Stimulated activated memory B cell treated with anti-CD40 and anti-IgM and Interleukin-4, amounts not matched to agents 10 μg/mL and 1 μg/mL and 100 μg/mL, for 72 hours (primary cell): Measurements from ENCODE around the gene CIDEA.

Experiments used
- ATAC-seq: fragments of 150-1000 bp; cut with Tn5 transposase; 2 replicates; pipeline ENCODE4 v1.10.0; 2021
- H3K27ac Mint-ChIP-seq: one replicate; pipeline ENCODE4 v1.8.0; 2022; ENCODE audit warnings: mild to moderate bottlenecking, mixed read lengths
- H3K27me3 Mint-ChIP-seq: one replicate; pipeline ENCODE4 v1.8.0; 2022; ENCODE audit warnings: mixed read lengths
- H3K36me3 Mint-ChIP-seq: one replicate; pipeline ENCODE4 v1.8.0; 2022; ENCODE audit warnings: mixed read lengths
- H3K4me1 Mint-ChIP-seq: one replicate; pipeline ENCODE4 v1.8.0; 2022; ENCODE audit warnings: mixed read lengths
- H3K4me3 Mint-ChIP-seq: one replicate; pipeline ENCODE4 v1.8.0; 2022; ENCODE audit warnings: mild to moderate bottlenecking, moderate library complexity, mixed read lengths
- H3K9me3 Mint-ChIP-seq: one replicate; pipeline ENCODE4 v1.8.0; 2022; ENCODE audit warnings: mixed read lengths

The CIDEA gene

DNA sequence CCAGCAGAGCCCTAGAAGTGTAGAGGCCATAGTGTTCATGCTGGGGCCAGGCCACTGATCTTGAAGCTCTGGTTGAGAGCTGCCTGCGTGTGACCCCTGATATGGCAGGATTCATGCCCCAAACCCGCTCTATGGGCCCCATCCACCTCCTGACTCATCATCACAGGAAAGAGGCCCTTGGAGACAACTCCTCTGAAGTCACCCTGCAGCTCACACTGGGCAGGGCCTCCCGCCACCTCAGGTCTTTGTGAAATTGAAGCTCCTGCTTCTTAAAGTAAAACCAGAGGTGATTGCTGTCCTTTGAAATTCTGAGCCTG lies 41.9 kb downstream of the CIDEA start:
- H3K4me1 Mint-ChIP-seq = no peaks in the 10 kb centered on the region
- peaks cover 35% of the 10 kb centered on the region for H3K27me3 Mint-ChIP-seq
- no peak overlapping the region for H3K4me3 Mint-ChIP-seq
- no peaks in the 10 kb centered on the region for H3K36me3 Mint-ChIP-seq
- ATAC-seq = no peak
- H3K9me3 Mint-ChIP-seq = no peaks in the 10 kb centered on the region
- H3K27ac Mint-ChIP-seq = no peak overlapping the region

DNA sequence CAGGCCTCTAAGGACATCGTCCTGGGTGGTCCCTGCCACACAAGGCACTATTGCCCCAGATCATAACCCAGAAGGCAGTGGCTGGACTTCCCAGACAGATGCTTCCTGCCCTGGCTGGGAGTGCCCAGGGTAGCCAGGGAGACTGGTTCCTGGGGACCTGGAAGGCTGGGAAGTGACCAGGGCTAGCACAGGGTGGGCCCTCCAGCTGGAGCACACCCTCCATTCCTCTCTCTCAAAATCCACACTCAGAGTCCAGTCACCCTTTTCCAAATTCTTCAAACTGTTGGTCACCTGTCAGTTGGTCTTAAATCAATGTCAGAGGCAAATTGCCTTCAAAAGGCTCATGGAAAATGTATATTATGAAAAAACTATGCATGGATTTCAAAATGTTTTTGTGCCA lies 42.3 kb downstream of the CIDEA start:
- Mint-ChIP-seq H3K9me3 (no peaks in the 10 kb centered on the region), H3K4me3 (no peak overlapping the region), H3K36me3 (no peaks in the 10 kb centered on the region), H3K27me3 (peaks cover 31% of the 10 kb centered on the region), H3K4me1 (no peaks in the 10 kb centered on the region), H3K27ac (no peak overlapping the region)
- no peak for ATAC-seq

DNA sequence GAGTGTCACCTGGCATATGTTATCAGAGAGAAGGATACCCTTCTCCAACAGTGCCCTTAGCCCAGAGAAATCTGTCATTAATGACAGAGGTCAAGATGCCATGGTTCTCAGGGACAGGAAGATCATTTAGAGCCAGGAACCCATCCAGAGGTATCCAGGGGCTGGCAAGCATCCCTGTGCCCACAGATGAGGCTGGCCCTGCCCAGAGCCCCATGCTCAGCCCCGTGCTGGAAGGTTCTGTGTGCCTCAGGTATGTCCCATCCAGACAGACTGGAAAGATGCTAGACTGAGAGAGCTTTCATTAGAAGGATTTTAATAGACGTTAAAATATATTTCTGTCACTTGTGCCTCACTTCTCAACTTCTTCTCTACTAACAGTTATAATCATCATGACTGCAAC lies 45.7 kb downstream of the CIDEA start:
- no peak overlapping the region for H3K4me3 Mint-ChIP-seq
- no peaks in the 10 kb centered on the region for H3K9me3 Mint-ChIP-seq
- no peaks in the 10 kb centered on the region for H3K4me1 Mint-ChIP-seq
- ATAC-seq = no peak
- H3K36me3 Mint-ChIP-seq = no peaks in the 10 kb centered on the region
- H3K27ac Mint-ChIP-seq = no peak overlapping the region
- H3K27me3 Mint-ChIP-seq = peaks cover 9% of the 10 kb centered on the region

DNA sequence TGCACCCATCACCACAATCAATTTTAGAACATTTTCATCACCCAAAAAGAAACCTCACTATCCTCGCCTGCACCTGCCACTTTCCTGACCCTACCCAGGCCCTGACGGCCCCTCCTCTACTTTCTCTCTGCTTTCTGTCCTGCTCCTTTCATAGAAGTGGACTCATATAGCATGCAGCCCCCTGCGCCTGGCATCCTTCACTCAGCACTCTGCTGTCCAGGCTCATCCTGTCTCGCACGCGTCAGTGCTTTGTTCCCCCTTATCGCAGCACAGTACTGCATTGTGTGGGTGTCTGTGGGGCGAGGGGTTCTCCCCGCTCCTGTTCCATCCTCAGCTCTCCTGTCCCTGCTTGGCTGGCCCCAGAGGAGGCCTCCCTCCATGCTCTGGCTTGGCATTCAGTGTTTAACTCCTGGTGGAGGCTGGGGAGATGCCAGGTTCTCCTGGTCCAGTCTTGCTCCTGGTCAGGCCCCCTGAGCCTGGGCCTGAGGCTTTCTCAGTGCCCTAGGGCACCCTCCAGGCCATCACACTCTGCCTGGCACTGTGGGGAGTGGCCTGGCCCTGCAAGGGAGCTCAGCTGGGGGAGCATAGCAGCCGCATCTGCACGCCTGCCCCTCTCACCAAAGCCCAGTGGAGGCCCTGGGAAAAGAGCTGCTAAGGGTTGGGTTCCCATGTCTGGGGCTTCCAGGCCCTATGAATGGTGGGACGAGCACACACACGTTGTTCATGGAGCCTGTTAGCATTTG lies 47.3 kb downstream of the CIDEA start:
- H3K4me1 Mint-ChIP-seq = peaks cover 8% of the 10 kb centered on the region
- no peaks in the 10 kb centered on the region for H3K36me3 Mint-ChIP-seq
- H3K4me3 Mint-ChIP-seq = no peak overlapping the region
- no peaks in the 10 kb centered on the region for H3K9me3 Mint-ChIP-seq
- H3K27ac Mint-ChIP-seq = no peak overlapping the region
- H3K27me3 Mint-ChIP-seq = peaks cover 25% of the 10 kb centered on the region
- ATAC-seq = peak; percentile 18

DNA sequence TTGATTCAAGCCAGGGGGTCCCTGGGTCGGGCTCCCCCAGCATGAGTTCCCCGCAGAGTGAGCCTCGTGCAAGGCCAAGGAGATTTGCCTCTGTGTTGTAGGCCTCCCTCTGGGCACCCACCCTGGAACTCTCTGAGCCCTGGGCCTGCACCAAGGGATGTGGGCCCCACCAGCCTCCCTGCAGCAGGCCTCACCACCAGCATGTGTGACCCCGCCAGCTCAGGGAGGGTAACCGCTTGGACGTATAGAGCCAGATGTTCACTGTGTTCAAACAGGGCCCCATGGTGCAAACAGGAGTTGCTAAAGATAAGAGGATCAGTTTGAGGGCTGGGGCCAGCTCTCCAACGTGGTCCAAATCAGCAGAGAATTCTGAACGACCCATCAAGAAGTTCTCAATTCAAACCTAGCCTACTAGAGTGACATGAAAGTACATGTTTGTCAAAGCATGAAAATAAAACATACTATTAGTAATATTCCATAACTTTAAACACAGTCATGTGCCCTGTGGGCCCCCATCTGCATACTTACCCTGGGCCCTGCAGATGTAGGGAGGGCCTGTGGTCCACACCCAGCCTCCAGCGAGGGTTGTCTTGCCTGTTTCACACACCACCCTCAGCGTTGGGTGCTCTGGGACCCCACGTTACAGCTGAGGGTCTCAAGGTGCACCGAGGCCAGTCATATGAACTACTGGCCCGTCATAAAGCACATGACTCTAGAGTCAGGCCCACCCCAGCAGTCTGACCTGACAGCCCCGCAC lies 48.4 kb downstream of the CIDEA start:
- H3K36me3 Mint-ChIP-seq = no peaks in the 10 kb centered on the region
- H3K4me3 Mint-ChIP-seq = no peak overlapping the region
- ATAC-seq = peak; percentile 6
- no peak overlapping the region for H3K27ac Mint-ChIP-seq
- peaks cover 36% of the 10 kb centered on the region for H3K27me3 Mint-ChIP-seq
- H3K4me1 Mint-ChIP-seq = peaks cover 19% of the 10 kb centered on the region
- H3K9me3 Mint-ChIP-seq = no peaks in the 10 kb centered on the region

GRCh38 chr18:12304351-12305210 lies 50.4 kb downstream of the CIDEA start:
- Mint-ChIP-seq H3K4me1 (peaks cover 21% of the 10 kb centered on the region), H3K9me3 (no peaks in the 10 kb centered on the region), H3K27me3 (peaks cover 40% of the 10 kb centered on the region), H3K4me3 (no peak overlapping the region), H3K27ac (no peak overlapping the region), H3K36me3 (no peaks in the 10 kb centered on the region)
- no peak for ATAC-seq

GRCh38 chr18:12305211-12305610 lies 51.0 kb downstream of the CIDEA start:
- peaks cover 44% of the 10 kb centered on the region for H3K27me3 Mint-ChIP-seq

GRCh38 chr18:12305930-12306629 lies 51.9 kb downstream of the CIDEA start:
- Mint-ChIP-seq H3K4me1 (peaks cover 24% of the 10 kb centered on the region), H3K9me3 (no peaks in the 10 kb centered on the region), H3K27ac (no peak overlapping the region), H3K4me3 (peak overlapping the region; percentile 74), H3K36me3 (no peaks in the 10 kb centered on the region), H3K27me3 (peaks cover 44% of the 10 kb centered on the region)
- no peak for ATAC-seq

More at GRCh38 chr18:12305211-12305610, 51.0 kb downstream of the CIDEA start:
- ATAC-seq = no peak
- H3K9me3 Mint-ChIP-seq = no peaks in the 10 kb centered on the region
- peaks cover 24% of the 10 kb centered on the region for H3K4me1 Mint-ChIP-seq
- H3K4me3 Mint-ChIP-seq = no peak overlapping the region
- no peak overlapping the region for H3K27ac Mint-ChIP-seq
- H3K36me3 Mint-ChIP-seq = no peaks in the 10 kb centered on the region

GRCh38 chr18:12306752-12307700 lies 52.9 kb downstream of the CIDEA start:
- no peaks in the 10 kb centered on the region for H3K36me3 Mint-ChIP-seq
- peak overlapping the region; percentile 25 for H3K27ac Mint-ChIP-seq
- H3K9me3 Mint-ChIP-seq = no peaks in the 10 kb centered on the region
- ATAC-seq = peak; percentile 41
- peaks cover 44% of the 10 kb centered on the region for H3K27me3 Mint-ChIP-seq
- peak overlapping the region; percentile 74 for H3K4me3 Mint-ChIP-seq
- H3K4me1 Mint-ChIP-seq = peaks cover 24% of the 10 kb centered on the region

DNA sequence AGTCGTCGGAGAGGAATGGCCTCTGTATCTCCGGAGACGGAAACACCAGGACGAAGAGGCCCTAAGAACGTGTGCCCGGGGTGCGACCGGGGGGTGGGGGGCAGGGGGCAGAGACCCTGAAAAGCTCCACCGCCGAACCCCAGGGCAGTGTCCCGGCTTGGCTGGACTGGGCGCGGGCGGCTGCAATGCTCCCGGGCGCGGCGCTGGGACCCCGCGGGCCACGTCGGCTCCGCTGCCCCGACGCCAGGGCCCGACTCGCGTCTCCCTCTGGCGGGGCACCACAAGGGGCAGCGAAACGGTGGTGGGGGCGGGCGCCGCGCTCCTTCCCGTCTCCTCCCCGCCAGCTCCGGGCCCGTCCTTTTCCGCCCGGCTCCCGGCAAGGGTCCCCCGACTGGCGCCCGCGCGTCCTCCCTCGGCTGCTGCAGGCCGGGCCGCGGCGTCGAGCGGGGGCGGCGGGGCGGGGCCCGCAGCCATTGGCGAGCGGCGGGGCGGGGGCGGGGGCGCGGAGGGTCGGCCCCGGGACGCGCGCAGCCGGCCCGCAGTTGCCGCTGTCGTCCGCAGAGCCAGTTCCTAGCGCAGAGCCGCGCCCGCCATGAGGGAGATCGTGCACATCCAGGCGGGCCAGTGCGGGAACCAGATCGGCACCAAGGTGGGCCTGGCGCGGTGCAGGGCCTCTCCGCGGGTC lies 53.7 kb downstream of the CIDEA start, which contains the start of gene TUBB6:
Gene TUBB6 (plus strand): TSS at position 541 of the 685 bp plus-strand sequence. CDS start 52 bp downstream, at position 593.
- Mint-ChIP-seq H3K27ac (peak within 1 kb of the TSS; percentile 44), H3K4me3 (peak within 1 kb of the TSS; percentile 78), H3K4me1 (peaks cover 24% of the 10 kb centered on the region), H3K27me3 (peaks cover 44% of the 10 kb centered on the region), H3K9me3 (no peaks in the 10 kb centered on the region), H3K36me3 (no peaks in the 10 kb centered on the region)
- peak; percentile 75 for ATAC-seq

DNA sequence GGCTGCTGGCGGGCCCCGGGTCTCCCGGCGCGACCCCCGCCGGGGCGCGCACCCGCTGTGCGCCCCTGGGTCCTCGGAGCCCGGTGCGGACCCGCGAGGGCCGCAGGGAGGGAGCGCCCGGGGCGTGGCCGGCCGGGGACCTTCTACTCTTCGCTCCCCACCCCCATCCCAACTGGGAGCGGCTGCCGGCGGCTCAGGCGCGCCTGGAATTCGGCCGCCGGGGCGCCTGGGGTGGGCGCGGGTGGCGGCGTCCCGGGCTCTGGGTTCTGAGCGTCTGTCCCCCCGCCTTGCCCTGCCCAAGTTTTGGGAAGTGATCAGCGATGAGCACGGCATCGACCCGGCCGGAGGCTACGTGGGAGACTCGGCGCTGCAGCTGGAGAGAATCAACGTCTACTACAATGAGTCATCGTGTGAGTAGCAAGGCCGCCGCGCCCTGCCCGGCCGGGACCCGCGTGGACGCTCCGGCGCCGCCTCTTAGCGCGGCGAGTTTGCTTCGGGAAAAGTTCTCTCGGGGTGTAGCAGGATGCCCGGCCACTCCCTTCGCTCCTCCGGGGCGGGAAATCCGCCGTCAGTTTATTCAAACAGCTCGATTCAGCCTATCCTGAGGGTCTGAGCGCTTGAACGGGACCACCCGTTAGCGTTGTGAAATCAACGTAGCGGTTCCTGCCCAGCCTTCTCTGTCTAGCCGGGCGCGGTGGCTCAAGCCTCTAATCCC lies 54.4 kb downstream of the CIDEA start:
- H3K36me3 Mint-ChIP-seq = no peaks in the 10 kb centered on the region
- peaks cover 44% of the 10 kb centered on the region for H3K27me3 Mint-ChIP-seq
- H3K27ac Mint-ChIP-seq = peak overlapping the region; percentile 44
- no peaks in the 10 kb centered on the region for H3K9me3 Mint-ChIP-seq
- peak; percentile 76 for ATAC-seq
- peaks cover 24% of the 10 kb centered on the region for H3K4me1 Mint-ChIP-seq
- H3K4me3 Mint-ChIP-seq = peak overlapping the region; percentile 78

DNA sequence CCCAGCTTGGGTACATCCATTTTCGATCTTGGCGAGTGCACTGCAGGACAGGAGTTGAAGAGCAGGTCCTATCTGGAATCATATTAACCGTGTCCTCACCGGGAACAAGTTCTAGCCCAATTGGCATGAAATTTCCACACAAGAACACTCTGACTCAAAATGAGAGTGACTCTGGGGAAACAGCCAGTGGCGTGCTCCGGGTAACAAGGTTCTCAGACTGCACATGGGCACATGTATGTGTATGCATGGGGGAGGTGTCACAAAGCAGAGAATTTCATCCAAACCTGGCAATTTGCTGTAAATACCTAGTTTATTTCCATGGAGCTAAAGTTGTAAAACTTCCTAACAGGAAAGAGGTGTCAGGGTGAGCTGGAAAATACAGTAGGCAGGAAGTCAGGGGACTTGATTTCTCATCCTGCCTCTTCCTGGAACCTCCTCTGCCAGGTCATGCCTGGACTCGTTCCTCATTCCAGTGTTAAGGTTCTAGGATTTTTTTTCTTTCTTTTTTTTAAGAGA lies 55.6 kb downstream of the CIDEA start:
- Mint-ChIP-seq H3K36me3 (no peaks in the 10 kb centered on the region), H3K4me3 (peak overlapping the region; percentile 7), H3K27me3 (peaks cover 36% of the 10 kb centered on the region), H3K4me1 (peaks cover 29% of the 10 kb centered on the region), H3K27ac (no peak overlapping the region), H3K9me3 (no peaks in the 10 kb centered on the region)
- no peak for ATAC-seq

DNA sequence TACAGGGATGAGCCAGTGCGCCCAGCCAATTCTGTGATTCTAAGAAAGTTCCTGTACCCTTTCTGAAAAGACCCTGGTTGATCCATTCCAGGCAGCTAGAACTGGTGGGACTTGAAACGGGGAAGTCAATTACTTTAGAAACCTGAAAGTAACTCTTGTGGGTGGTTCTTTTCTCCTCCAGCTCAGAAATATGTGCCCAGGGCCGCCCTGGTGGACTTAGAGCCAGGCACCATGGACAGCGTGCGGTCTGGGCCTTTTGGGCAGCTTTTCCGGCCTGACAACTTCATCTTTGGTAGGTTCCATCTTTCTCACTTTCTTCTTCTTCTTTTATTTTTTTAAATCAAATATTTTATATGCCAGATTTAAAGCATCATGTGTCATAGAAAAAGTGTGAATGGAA lies 56.6 kb downstream of the CIDEA start:
- no peak for ATAC-seq
- Mint-ChIP-seq H3K27ac (no peak overlapping the region), H3K4me3 (no peak overlapping the region), H3K27me3 (peaks cover 26% of the 10 kb centered on the region), H3K36me3 (no peaks in the 10 kb centered on the region), H3K9me3 (no peaks in the 10 kb centered on the region), H3K4me1 (peaks cover 33% of the 10 kb centered on the region)
